SK-N-SH treated with all-trans-retinoic acid at 6 μM for 48 hours (cell line): ENCODE measurements around the gene EMC6.
A peak's percentile ranks its signal among the peaks of the same experiment; 100 is the strongest.

Source experiments
- ATAC-seq: fragments of 200-7000 bp; cut with Tn5 transposase; 3 replicates; pipeline ENCODE4 v1.9.1; 2020; ENCODE audit warnings: mild to moderate bottlenecking, moderate library complexity
- ARNTL ChIP-seq: fragments of 450-650 bp; formaldehyde crosslinking; IDR thresholded peaks from 2 replicates; pipeline ENCODE4 v1.5.0; 2020; ENCODE audit warnings: low read depth, mild to moderate bottlenecking, moderate library complexity, borderline replicate concordance
- ESRRG ChIP-seq: fragments of 250-450 bp; sonication (Bioruptor Pico); IDR thresholded peaks from 2 replicates; pipeline ENCODE4 v1.6.1; 2021; ENCODE audit warnings: mild to moderate bottlenecking
- GLIS3 ChIP-seq: fragments of 250-450 bp; sonication (Bioruptor Pico); IDR thresholded peaks from 2 replicates; pipeline ENCODE4 v1.5.0; 2020; ENCODE audit warnings: mild to moderate bottlenecking, moderate library complexity
- ISL1 ChIP-seq: fragments of 250-450 bp; sonication (Bioruptor Pico); IDR thresholded peaks from 2 replicates; pipeline ENCODE4 v2.1.2; 2022; ENCODE audit warnings: mild to moderate bottlenecking, moderate library complexity
- POU6F1 ChIP-seq: fragments of 250-450 bp; sonication (Bioruptor Pico); IDR thresholded peaks from 2 replicates; pipeline ENCODE4 v1.8.0; 2021; ENCODE audit warnings: low read depth, mild to moderate bottlenecking, moderate library complexity, borderline replicate concordance
- RARB ChIP-seq: fragments of 250-450 bp; sonication (Bioruptor Pico); IDR thresholded peaks from 2 replicates; pipeline ENCODE4 v1.8.0; 2021; ENCODE audit warnings: mild to moderate bottlenecking, moderate library complexity
- TCF4 ChIP-seq: fragments of 250-450 bp; sonication (Bioruptor Pico); IDR thresholded peaks from 2 replicates; pipeline ENCODE4 v1.8.0; 2021; ENCODE audit warnings: mild to moderate bottlenecking, moderate library complexity, borderline replicate concordance
- TOX ChIP-seq: fragments of 250-450 bp; sonication (Bioruptor Pico); IDR thresholded peaks from 2 replicates; pipeline ENCODE4 v1.8.0; 2021; ENCODE audit warnings: mild to moderate bottlenecking, moderate library complexity, borderline replicate concordance
- TSHZ2 ChIP-seq: fragments of 250-450 bp; sonication (Bioruptor Pico); IDR thresholded peaks from 2 replicates; pipeline ENCODE4 v1.5.0; 2020; ENCODE audit warnings: mild to moderate bottlenecking, moderate library complexity
- ZC3H10 ChIP-seq: fragments of 250-450 bp; sonication (Bioruptor Pico); IDR thresholded peaks from 2 replicates; pipeline ENCODE4 v1.5.1; 2021; ENCODE audit warnings: mild to moderate bottlenecking, moderate library complexity
- ZFP3 ChIP-seq: fragments of 250-450 bp; sonication (Bioruptor Pico); IDR thresholded peaks from 2 replicates; pipeline ENCODE4 v1.5.0; 2020; ENCODE audit warnings: mild to moderate bottlenecking, moderate library complexity
- ZFP30 ChIP-seq: fragments of 450-650 bp; formaldehyde crosslinking; IDR thresholded peaks from 2 replicates; pipeline ENCODE4 v1.5.0; 2022; ENCODE audit warnings: mild to moderate bottlenecking, moderate library complexity
- ZNF70 ChIP-seq: fragments of 450-650 bp; formaldehyde crosslinking; IDR thresholded peaks from 2 replicates; pipeline ENCODE4 v1.5.0; 2020; ENCODE audit warnings: mild to moderate bottlenecking, moderate library complexity
- ZNF8 ChIP-seq: fragments of 450-650 bp; formaldehyde crosslinking; IDR thresholded peaks from 2 replicates; pipeline ENCODE4 v1.5.0; 2020; ENCODE audit warnings: mild to moderate bottlenecking, moderate library complexity
- TF ChIP-seq, protein P1 (sequence below): fragments of 250-450 bp; sonication (Bioruptor Pico); IDR thresholded peaks from 2 replicates; pipeline ENCODE4 v1.5.1; 2021; ENCODE audit warnings: mild to moderate bottlenecking, moderate library complexity
- TF ChIP-seq, protein P2 (sequence below): fragments of 250-450 bp; sonication (Bioruptor Pico); IDR thresholded peaks from 2 replicates; pipeline ENCODE4 v1.5.1; 2020; ENCODE audit warnings: low read depth, mild to moderate bottlenecking, moderate library complexity

Gene EMC6

GRCh38 chr17:3692346-3692745, 23.7 kb downstream of the EMC6 start (continued):
- TF ChIP-seq POU6F1 (CRISPR knock-in tag) (no peak), ZNF8 (CRISPR knock-in tag) (no peak), ZFP30 (CRISPR knock-in tag) (no peak), ARNTL (CRISPR knock-in tag) (no peak)

GRCh38 chr17:3693141-3693540, 24.5 kb downstream of the EMC6 start:
- TF ChIP-seq ISL1 (CRISPR knock-in tag) = no peak
- TF ChIP-seq GLIS3 = no peak
- no peak for TF ChIP-seq TCF4 (CRISPR knock-in tag)
- ATAC-seq = no peak

GRCh38 chr17:3693829-3694231, 25.2 kb downstream of the EMC6 start:
- TF ChIP-seq ZFP3 (CRISPR knock-in tag) (no peak), RARB (CRISPR knock-in tag) (no peak), ARNTL (CRISPR knock-in tag) (no peak), ESRRG (CRISPR knock-in tag) (no peak), ZNF8 (CRISPR knock-in tag) (no peak), TSHZ2 (CRISPR knock-in tag) (no peak), ZNF70 (CRISPR knock-in tag) (no peak), POU6F1 (CRISPR knock-in tag) (no peak), ZC3H10 (CRISPR knock-in tag) (no peak)
- TF ChIP-seq, protein P1, sequence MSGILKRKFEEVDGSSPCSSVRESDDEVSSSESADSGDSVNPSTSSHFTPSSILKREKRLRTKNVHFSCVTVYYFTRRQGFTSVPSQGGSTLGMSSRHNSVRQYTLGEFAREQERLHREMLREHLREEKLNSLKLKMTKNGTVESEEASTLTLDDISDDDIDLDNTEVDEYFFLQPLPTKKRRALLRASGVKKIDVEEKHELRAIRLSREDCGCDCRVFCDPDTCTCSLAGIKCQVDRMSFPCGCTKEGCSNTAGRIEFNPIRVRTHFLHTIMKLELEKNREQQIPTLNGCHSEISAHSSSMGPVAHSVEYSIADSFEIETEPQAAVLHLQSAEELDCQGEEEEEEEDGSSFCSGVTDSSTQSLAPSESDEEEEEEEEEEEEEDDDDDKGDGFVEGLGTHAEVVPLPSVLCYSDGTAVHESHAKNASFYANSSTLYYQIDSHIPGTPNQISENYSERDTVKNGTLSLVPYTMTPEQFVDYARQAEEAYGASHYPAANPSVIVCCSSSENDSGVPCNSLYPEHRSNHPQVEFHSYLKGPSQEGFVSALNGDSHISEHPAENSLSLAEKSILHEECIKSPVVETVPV = no peak
- TF ChIP-seq, protein P2, sequence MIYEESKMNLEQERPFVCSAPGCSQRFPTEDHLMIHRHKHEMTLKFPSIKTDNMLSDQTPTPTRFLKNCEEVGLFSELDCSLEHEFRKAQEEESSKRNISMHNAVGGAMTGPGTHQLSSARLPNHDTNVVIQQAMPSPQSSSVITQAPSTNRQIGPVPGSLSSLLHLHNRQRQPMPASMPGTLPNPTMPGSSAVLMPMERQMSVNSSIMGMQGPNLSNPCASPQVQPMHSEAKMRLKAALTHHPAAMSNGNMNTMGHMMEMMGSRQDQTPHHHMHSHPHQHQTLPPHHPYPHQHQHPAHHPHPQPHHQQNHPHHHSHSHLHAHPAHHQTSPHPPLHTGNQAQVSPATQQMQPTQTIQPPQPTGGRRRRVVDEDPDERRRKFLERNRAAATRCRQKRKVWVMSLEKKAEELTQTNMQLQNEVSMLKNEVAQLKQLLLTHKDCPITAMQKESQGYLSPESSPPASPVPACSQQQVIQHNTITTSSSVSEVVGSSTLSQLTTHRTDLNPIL (CRISPR knock-in tag) = no peak
- ATAC-seq = no peak

- peak; percentile 34 for ATAC-seq
- TF ChIP-seq ZNF70 (CRISPR knock-in tag) = no peak
- TF ChIP-seq TOX (CRISPR knock-in tag) = no peak
- TF ChIP-seq, all 23 proteins: peak for 0
Measured at GRCh38 chr17:3695129-3695722, 26.6 kb downstream of the EMC6 start.

DNA sequence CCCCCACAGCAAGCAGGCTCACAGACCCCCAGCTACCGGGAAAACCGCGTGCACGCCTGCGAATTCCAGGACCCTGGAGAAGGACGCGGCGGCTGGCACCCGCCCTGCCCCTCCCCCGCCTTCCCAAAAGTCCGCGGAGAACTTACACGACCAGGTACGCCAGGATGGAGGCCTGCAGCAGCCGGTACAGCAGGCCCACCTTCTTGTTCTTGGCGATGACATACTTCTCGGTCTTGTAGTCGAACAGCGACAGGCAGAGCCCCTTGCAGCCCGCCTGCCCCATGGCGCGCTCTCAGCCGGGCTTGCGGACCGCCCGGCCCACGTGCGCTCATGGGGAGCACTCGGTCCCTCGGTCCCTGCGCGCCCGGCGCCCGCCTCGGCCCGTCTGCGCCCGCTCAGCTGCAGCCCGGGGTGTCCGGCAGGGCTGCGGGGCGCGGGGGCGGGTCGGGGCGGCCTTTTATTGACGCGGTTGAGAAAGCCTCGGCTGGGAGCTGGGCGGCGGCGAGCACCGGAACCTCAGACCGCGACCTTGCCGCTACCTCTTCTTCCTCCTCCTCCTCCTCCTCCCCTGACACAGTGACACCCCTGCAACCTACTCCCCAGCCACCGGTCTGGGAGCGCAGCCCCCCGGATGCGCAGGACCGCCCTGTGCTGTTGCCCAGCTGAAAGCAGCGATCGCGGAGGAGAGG, 27.3 kb downstream of the EMC6 start, which contains the start of gene P2RX5:
P2RX5 (minus strand) TSS at position 433 of the 689 bp plus-strand sequence; CDS start at position 283, 150 bp downstream.
- TF ChIP-seq ZNF70 (CRISPR knock-in tag) (no peak), ZC3H10 (CRISPR knock-in tag) (no peak), GLIS3 (no peak), ZNF8 (CRISPR knock-in tag) (no peak), POU6F1 (CRISPR knock-in tag) (no peak)
- ATAC-seq = peak; percentile 72
